Lung (tissue), 12 donors: ENCODE results near the gene SPDL1. TPM values are rescaled to one million over a fixed set of nuclear protein-coding genes. Genes with fewer than 3 reads are reported as not detected.

Source experiments
- ATAC-seq: fragments of 200-7000 bp; cut with Tn5 transposase; one replicate; pipeline ENCODE4 v1.9.1; 2020; ENCODE audit warnings: moderate number of reproducible peaks; ENCODE audit not compliant: insufficient read depth, low FRiP score
- DNase-seq, 3 donors: peaks; one replicate each; pipeline ENCODE4 v3.0.0-alpha.2; 2013 to 2017
- H3K27ac ChIP-seq, 2 donors: one replicate each; pipeline ENCODE4 v1.5.1; 2013; ENCODE audit warnings: mild to moderate bottlenecking in 2 of 2, moderate library complexity in 2 of 2, control low read depth in 1 of 2, inconsistent platforms in 1 of 2, low read depth in 1 of 2, low read length in 1 of 2
- H3K27me3 ChIP-seq, 3 donors: one replicate each; pipeline ENCODE4 v1.5.1; 2013; ENCODE audit warnings: low read length in 2 of 3; ENCODE audit not compliant: control insufficient read depth in 3 of 3, insufficient read depth in 3 of 3
- H3K36me3 ChIP-seq, 4 donors: one replicate each; pipeline ENCODE4 v1.5.1; 2013; ENCODE audit warnings: low read length in 4 of 4, mild to moderate bottlenecking in 1 of 4, moderate library complexity in 1 of 4; ENCODE audit not compliant: control insufficient read depth in 4 of 4, insufficient read depth in 4 of 4
- H3K4me1 ChIP-seq, 5 donors: one replicate each; pipeline ENCODE4 v1.5.1; 2013; ENCODE audit warnings: low read length in 5 of 5, mild to moderate bottlenecking in 2 of 5, moderate library complexity in 1 of 5; ENCODE audit not compliant: control insufficient read depth in 5 of 5, insufficient read depth in 5 of 5
- H3K4me3 ChIP-seq: one replicate; pipeline ENCODE4 v1.5.1; 2013; ENCODE audit warnings: mild to moderate bottlenecking, control low read depth, moderate library complexity
- H3K9ac ChIP-seq, 2 donors: one replicate each; pipeline ENCODE4 v1.5.1; 2013; ENCODE audit warnings: low read length in 2 of 2, control low read depth in 1 of 2; ENCODE audit not compliant: insufficient read depth in 1 of 2
- H3K9me3 ChIP-seq, 4 donors: one replicate each; pipeline ENCODE4 v1.5.1; 2013; ENCODE audit warnings: low read length in 3 of 4, mild to moderate bottlenecking in 1 of 4, moderate library complexity in 1 of 4; ENCODE audit not compliant: control insufficient read depth in 4 of 4, insufficient read depth in 3 of 4
- WGBS, 2 donors: extraction: QIAGEN DNeasy Blood & Tissue Kit; methylation state at CpG; one replicate each; pipeline ENCODE4 v1.1.7; 2013; 5-methylcytosine and 5-hydroxymethylcytosine counted together
- polyA plus RNA-seq, 2 donors: library from polyadenylated mRNA; stranded (reverse); fragments of 200-250 nt; gene quantifications; one replicate each; pipeline ENCODE4 v1.2.1, GENCODE V29; 2013
- total RNA-seq, 2 donors: library from RNA; depleted of rRNA in 1 of 2; stranded (reverse); fragments of >200 nt in 1 of 2; gene quantifications; one replicate each; pipeline ENCODE4 v1.2.1, GENCODE V29; 2014 to 2021
- TF ChIP-seq, protein P1 (sequence below): IDR thresholded peaks from 2 replicates; pipeline ENCODE4 v1.5.1; 2012; ENCODE audit warnings: mild to moderate bottlenecking; ENCODE audit errors: control extremely low read depth, extremely low read depth
- donor health status: control.
- donor health status: control.
- donor health status: Bipolar disorder and iron deficiency.
- donor health status: healthy.
- donor health status: DM: yes; HTN: yes; CAD: no.

The SPDL1 gene
- total and polyA plus RNA-seq, 4 donors: 4.3 to 13.4 (median 8.6) TPM

- H3K4me3 ChIP-seq: no peak overlapping the region
- peaks cover 0 to 3% (median 0%) of the 10 kb centered on the region in 5 donors for H3K4me1 ChIP-seq
- 67 to 88% methylated on average over 1 of the region's 1 CpG for WGBS, 2 donors
- ATAC-seq (no peak), DNase-seq (no peak)
- no peak overlapping the region for H3K27ac ChIP-seq
- no peaks in the 10 kb centered on the region for H3K27me3 ChIP-seq
- no peak overlapping the region for H3K9ac ChIP-seq
- H3K9me3 ChIP-seq: peaks cover 0 to 5% (median 0%) of the 10 kb centered on the region in 4 donors
- TF ChIP-seq, protein P1, sequence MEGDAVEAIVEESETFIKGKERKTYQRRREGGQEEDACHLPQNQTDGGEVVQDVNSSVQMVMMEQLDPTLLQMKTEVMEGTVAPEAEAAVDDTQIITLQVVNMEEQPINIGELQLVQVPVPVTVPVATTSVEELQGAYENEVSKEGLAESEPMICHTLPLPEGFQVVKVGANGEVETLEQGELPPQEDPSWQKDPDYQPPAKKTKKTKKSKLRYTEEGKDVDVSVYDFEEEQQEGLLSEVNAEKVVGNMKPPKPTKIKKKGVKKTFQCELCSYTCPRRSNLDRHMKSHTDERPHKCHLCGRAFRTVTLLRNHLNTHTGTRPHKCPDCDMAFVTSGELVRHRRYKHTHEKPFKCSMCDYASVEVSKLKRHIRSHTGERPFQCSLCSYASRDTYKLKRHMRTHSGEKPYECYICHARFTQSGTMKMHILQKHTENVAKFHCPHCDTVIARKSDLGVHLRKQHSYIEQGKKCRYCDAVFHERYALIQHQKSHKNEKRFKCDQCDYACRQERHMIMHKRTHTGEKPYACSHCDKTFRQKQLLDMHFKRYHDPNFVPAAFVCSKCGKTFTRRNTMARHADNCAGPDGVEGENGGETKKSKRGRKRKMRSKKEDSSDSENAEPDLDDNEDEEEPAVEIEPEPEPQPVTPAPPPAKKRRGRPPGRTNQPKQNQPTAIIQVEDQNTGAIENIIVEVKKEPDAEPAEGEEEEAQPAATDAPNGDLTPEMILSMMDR: no peak
- H3K36me3 ChIP-seq: no peaks in the 10 kb centered on the region
Observed at GRCh38 chr5:169538944-169539343, 44.6 kb upstream of the SPDL1 start.

DNA sequence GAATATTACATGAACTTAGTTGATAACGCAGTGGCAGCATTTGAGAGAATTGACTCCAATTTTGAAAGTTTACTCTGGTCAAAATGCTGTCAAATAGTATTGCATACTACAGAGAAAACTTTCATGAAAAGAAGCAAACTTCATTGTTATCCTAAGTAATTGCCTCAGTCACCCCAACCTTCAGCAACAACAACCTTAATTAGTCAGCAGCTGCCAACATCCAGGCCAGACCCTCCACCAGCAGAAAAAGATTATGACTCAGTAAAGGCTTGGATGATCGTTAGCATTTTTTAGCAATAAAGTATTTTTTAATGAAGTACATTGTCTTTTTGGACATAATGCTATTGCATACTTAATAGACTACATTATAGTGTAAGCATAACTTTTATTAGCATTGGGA lies 40.8 kb upstream of the SPDL1 start:
- Histone ChIP-seq H3K27ac (no peak overlapping the region), H3K9me3 (peaks cover 0 to 5% (median 0%) of the 10 kb centered on the region in 4 donors), H3K36me3 (no peaks in the 10 kb centered on the region), H3K4me3 (no peak overlapping the region), H3K27me3 (no peaks in the 10 kb centered on the region), H3K9ac (no peak overlapping the region), H3K4me1 (peaks cover 0 to 5% (median 3%) of the 10 kb centered on the region in 5 donors)
- ATAC-seq (no peak), DNase-seq (no peak)
- 89 to 92% methylated on average over 2 of the region's 2 CpGs for WGBS, 2 donors
- TF ChIP-seq, protein P1: no peak

- H3K27me3 ChIP-seq: no peaks in the 10 kb centered on the region
- TF ChIP-seq, protein P1: no peak
- ATAC-seq (no peak), DNase-seq (no peak)
- no peak overlapping the region for H3K9ac ChIP-seq
- peaks cover 0 to 5% (median 0%) of the 10 kb centered on the region in 4 donors for H3K9me3 ChIP-seq
- H3K4me1 ChIP-seq: peaks cover 0 to 6% (median 0%) of the 10 kb centered on the region in 5 donors
- H3K27ac ChIP-seq: no peak overlapping the region
- no peak overlapping the region for H3K4me3 ChIP-seq
- 69 to 80% methylated on average over 2 of the region's 2 CpGs for WGBS, 2 donors
- no peaks in the 10 kb centered on the region for H3K36me3 ChIP-seq
Observed at GRCh38 chr5:169544264-169544950, 39.2 kb upstream of the SPDL1 start.

DNA sequence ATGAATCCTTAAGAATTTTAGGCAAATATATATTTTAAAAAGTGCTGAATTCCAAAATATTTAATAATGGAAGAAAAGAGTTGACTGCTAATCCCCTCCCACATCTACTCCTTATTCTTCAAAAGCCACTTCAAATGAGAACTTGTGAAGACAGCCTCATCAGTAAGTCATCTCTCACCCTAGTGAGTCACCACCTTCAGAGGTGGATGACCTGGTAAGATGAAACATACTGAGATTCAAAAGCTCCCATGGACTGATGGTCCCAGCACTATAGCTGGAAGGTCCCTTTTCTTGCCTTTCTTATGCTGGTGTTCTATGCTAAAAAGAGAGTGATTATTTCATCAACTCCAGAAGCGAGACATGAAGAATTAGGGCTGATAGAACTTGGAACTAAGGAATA lies 37.8 kb upstream of the SPDL1 start:
- no peak overlapping the region for H3K27ac ChIP-seq
- DNase-seq (no peak), ATAC-seq (no peak)
- WGBS, 2 donors: 80 to 81% methylated on average over 1 of the region's 1 CpG
- no peaks in the 10 kb centered on the region for H3K36me3 ChIP-seq
- H3K9ac ChIP-seq: no peak overlapping the region
- H3K27me3 ChIP-seq: no peaks in the 10 kb centered on the region
- no peak overlapping the region for H3K4me3 ChIP-seq
- H3K9me3 ChIP-seq: peaks cover 0 to 5% (median 0%) of the 10 kb centered on the region in 4 donors
- TF ChIP-seq, protein P1: no peak
- H3K4me1 ChIP-seq: peaks cover 0 to 6% (median 0%) of the 10 kb centered on the region in 5 donors
